ENCODE measurements around the gene RASL10B. TPM values are rescaled to one million over a fixed set of nuclear protein-coding genes. Genes with fewer than 3 reads are reported as not detected.

RASL10B gene
- total RNA-seq, 1 donor from 2014 or later = 4.8 TPM

- H3K4me2 ChIP-seq = no peak overlapping the region
- no peaks in the 10 kb centered on the region for H3K36me3 ChIP-seq
- no peak overlapping the region for H3K4me3 ChIP-seq
- no peaks in the 10 kb centered on the region for H3K9me3 ChIP-seq (ENCODE audit: low read depth)
- no peak overlapping the region for H3K4me3 Mint-ChIP-seq
- H3K27me3 ChIP-seq = peaks cover 51% of the 10 kb centered on the region
- DNase-seq (ENCODE audit: low spot score) = no peak
- H3K4me1 ChIP-seq = no peaks in the 10 kb centered on the region
- peaks cover 26% of the 10 kb centered on the region for H3K27me3 Mint-ChIP-seq (ENCODE audit: insufficient read depth, low read depth)
- H3K9ac ChIP-seq = no peak overlapping the region
- H4K20me1 ChIP-seq (ENCODE audit: low read depth) = peaks cover 27% of the 10 kb centered on the region
- TF ChIP-seq EZH2 (IDR thresholded peaks at IDR 0.05) (no peak), EZH2phosphoT487 (IDR thresholded peaks at IDR 0.05) (no peak)
- TF ChIP-seq, protein P1, sequence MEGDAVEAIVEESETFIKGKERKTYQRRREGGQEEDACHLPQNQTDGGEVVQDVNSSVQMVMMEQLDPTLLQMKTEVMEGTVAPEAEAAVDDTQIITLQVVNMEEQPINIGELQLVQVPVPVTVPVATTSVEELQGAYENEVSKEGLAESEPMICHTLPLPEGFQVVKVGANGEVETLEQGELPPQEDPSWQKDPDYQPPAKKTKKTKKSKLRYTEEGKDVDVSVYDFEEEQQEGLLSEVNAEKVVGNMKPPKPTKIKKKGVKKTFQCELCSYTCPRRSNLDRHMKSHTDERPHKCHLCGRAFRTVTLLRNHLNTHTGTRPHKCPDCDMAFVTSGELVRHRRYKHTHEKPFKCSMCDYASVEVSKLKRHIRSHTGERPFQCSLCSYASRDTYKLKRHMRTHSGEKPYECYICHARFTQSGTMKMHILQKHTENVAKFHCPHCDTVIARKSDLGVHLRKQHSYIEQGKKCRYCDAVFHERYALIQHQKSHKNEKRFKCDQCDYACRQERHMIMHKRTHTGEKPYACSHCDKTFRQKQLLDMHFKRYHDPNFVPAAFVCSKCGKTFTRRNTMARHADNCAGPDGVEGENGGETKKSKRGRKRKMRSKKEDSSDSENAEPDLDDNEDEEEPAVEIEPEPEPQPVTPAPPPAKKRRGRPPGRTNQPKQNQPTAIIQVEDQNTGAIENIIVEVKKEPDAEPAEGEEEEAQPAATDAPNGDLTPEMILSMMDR (IDR thresholded peaks at IDR 0.05) = no peak
- H3K79me2 ChIP-seq (ENCODE audit: low read depth) = no peaks in the 10 kb centered on the region
- no peak overlapping the region for H3K27ac Mint-ChIP-seq
- no peaks in the 10 kb centered on the region for H3K9me3 Mint-ChIP-seq
- no peaks in the 10 kb centered on the region for H3F3A ChIP-seq (ENCODE audit: low read depth)
- peaks cover 16% of the 10 kb centered on the region for H3K4me1 Mint-ChIP-seq
- H3K27ac ChIP-seq = no peak overlapping the region
- H3K36me3 Mint-ChIP-seq = no peaks in the 10 kb centered on the region
- H2AFZ ChIP-seq (replicated peaks) = no peak overlapping the region
Measured at GRCh38 chr17:35745246-35745645, 13.8 kb downstream of the RASL10B start.

DNA sequence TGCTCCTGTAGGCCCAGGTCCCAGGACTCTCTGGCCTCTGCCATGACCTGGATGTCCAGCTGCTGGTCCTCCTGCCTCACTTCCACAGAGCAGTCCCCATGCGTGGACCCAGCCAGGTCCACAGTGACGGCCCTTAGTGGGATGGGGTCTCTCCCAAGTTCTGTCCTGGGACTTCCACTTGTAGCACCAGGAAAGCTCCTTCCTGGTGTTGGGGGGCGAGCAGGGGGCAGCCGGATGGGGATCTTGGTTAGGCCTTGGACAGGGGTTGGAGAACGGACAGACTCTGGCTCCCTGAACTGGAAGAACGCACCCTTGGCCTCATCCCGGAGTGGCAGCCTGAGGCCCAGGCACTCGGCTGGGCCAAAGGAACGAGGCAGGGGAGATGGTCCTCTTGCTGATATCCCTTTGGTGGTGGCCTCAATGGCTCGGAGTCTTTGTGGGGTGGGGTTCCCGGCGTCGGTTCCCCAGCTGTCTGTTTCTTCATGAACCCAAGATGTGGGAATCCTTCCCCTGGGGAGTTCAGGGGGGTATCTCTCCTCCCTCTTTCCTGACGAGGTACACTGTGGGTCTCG, 14.4 kb downstream of the RASL10B start:
- H3K36me3 ChIP-seq = no peaks in the 10 kb centered on the region
- no peak overlapping the region for H3K27ac ChIP-seq
- H3K4me2 ChIP-seq = no peak overlapping the region
- H4K20me1 ChIP-seq (ENCODE audit: low read depth) = peaks cover 21% of the 10 kb centered on the region
- H3K79me2 ChIP-seq (ENCODE audit: low read depth) = no peaks in the 10 kb centered on the region
- H3K4me3 ChIP-seq = no peak overlapping the region
- H3K27me3 ChIP-seq = peaks cover 51% of the 10 kb centered on the region
- TF ChIP-seq EZH2phosphoT487 (IDR thresholded peaks at IDR 0.05) (no peak), EZH2 (IDR thresholded peaks at IDR 0.05) (no peak)
- TF ChIP-seq, protein P1 (IDR thresholded peaks at IDR 0.05) = no peak
- Mint-ChIP-seq H3K9me3 (no peaks in the 10 kb centered on the region), H3K36me3 (no peaks in the 10 kb centered on the region), H3K4me3 (no peak overlapping the region), H3K27me3 (ENCODE audit: insufficient read depth, low read depth) (peaks cover 28% of the 10 kb centered on the region), H3K27ac (no peak overlapping the region), H3K4me1 (peaks cover 15% of the 10 kb centered on the region)
- no peak overlapping the region for H2AFZ ChIP-seq (replicated peaks)
- no peaks in the 10 kb centered on the region for H3F3A ChIP-seq (ENCODE audit: low read depth)
- DNase-seq (ENCODE audit: low spot score) = no peak
- no peaks in the 10 kb centered on the region for H3K9me3 ChIP-seq (ENCODE audit: low read depth)
- H3K4me1 ChIP-seq = no peaks in the 10 kb centered on the region
- no peak overlapping the region for H3K9ac ChIP-seq

GRCh38 chr17:35747540-35748017, 16.1 kb downstream of the RASL10B start:
- TF ChIP-seq, protein P1 (IDR thresholded peaks at IDR 0.05) = peak; percentile 86
- TF ChIP-seq EZH2phosphoT487 (IDR thresholded peaks at IDR 0.05) (no peak), EZH2 (IDR thresholded peaks at IDR 0.05) (no peak)
- H3K4me3 ChIP-seq = no peak overlapping the region
- no peaks in the 10 kb centered on the region for H3F3A ChIP-seq (ENCODE audit: low read depth)
- Mint-ChIP-seq H3K27me3 (ENCODE audit: insufficient read depth, low read depth) (peaks cover 25% of the 10 kb centered on the region), H3K4me3 (no peak overlapping the region), H3K9me3 (no peaks in the 10 kb centered on the region), H3K27ac (no peak overlapping the region), H3K36me3 (no peaks in the 10 kb centered on the region), H3K4me1 (peaks cover 14% of the 10 kb centered on the region)
- no peak overlapping the region for H3K27ac ChIP-seq
- no peaks in the 10 kb centered on the region for H3K9me3 ChIP-seq (ENCODE audit: low read depth)
- peaks cover 39% of the 10 kb centered on the region for H3K27me3 ChIP-seq
- H3K79me2 ChIP-seq (ENCODE audit: low read depth) = no peaks in the 10 kb centered on the region
- peak; percentile 89 for DNase-seq (ENCODE audit: low spot score)
- H3K9ac ChIP-seq = no peak overlapping the region
- no peaks in the 10 kb centered on the region for H3K36me3 ChIP-seq
- no peak overlapping the region for H3K4me2 ChIP-seq
- no peaks in the 10 kb centered on the region for H3K4me1 ChIP-seq
- peaks cover 18% of the 10 kb centered on the region for H4K20me1 ChIP-seq (ENCODE audit: low read depth)
- H2AFZ ChIP-seq (replicated peaks) = no peak overlapping the region

All from neural progenitor cell (in vitro differentiated cells).